ENCODE measurements around the gene CCDC9B. TPM values are rescaled to one million over a fixed set of nuclear protein-coding genes. Genes with fewer than 3 reads are reported as not detected.
A peak's percentile ranks its signal among the peaks of the same experiment; 100 is the strongest.

CCDC9B gene
- total RNA-seq (14.4 and 38.0 TPM in 2 replicates), polyA plus RNA-seq (1.7 and 2.0 TPM in 2 replicates), polyA minus RNA-seq (ENCODE audit: low replicate concordance) (17.4 and 25.3 TPM in 2 replicates)
- 17.5 and 33.4 TPM in 2 replicates for polyA plus RNA-seq (2012)

DNA sequence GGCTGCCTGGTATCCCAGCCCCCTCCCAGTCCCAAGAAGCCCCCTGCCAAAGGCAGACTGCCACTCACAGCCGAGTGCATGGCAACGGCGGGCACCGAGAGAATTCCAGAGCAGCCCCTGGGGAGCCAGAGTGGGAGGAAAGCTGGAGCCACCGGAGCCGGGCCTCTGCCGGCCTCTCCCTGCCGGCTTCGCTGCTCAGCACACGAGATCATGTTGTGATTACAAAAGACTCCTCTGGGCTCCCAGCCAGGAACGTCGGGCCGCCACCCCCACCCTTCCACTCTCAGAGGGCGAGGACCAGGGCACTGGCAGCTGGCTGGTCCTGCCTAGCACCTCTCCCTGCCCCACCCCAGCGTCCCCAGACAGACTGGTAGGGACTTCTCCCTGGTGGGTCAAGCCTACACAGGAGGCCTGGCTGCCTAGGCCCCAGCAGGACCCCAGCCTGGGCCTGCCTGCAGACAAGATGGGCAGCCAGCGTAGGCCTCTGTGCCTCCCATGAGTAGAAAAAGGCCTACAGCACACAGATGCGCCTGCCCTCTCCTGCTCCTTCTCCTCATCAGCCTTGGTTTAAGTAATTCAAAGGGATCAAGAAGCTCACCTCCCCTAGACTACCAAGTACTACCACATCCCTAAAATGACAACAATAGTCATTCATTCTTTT lies at the start of gene CCDC9B:
Gene CCDC9B, minus strand, starts transcription at position 200 of the 661 bp plus-strand sequence. Its CDS starts 120 bp downstream, at position 80.
- peak within 1 kb of the TSS; percentile 95 for H3K27ac ChIP-seq (ENCODE audit: insufficient read depth, low read length)
- peaks cover 43% of the 10 kb centered on the region for H3K4me1 ChIP-seq (ENCODE audit: control insufficient read depth, extremely low read depth, insufficient read depth, low read length)
- peaks cover 18% of the 10 kb centered on the region for H3K79me2 ChIP-seq (ENCODE audit: control insufficient read depth, insufficient read depth, low read length)
- H3K4me2 ChIP-seq (ENCODE audit: extremely low read depth, insufficient read depth, low read length): peak within 1 kb of the TSS; percentile 79
- no peaks in the 10 kb centered on the region for H3K9me3 ChIP-seq (ENCODE audit: control insufficient read depth, insufficient read depth, low read depth, low read length)
- peaks cover 10% of the 10 kb centered on the region for H3K36me3 ChIP-seq (ENCODE audit: control insufficient read depth, insufficient read depth, low read length)
- H2AFZ ChIP-seq (ENCODE audit: low read length): no peak within 1 kb of the TSS
- H3K9ac ChIP-seq (ENCODE audit: insufficient read depth, low read length): peak within 1 kb of the TSS; percentile 91
- TF ChIP-seq EZH2 (IDR thresholded peaks at IDR 0.05; ENCODE audit: low read length, missing control alignments): no peak
- TF ChIP-seq CTCF (conservative IDR thresholded peaks at IDR 0.05 in 1 of 2, IDR thresholded peaks at IDR 0.05 in 1 of 2; ENCODE audit: low read depth in 1 of 2, low read length in 2 of 2): no peak
- H4K20me1 ChIP-seq (ENCODE audit: control insufficient read depth, extremely low read depth, insufficient read depth, low read length): no peaks in the 10 kb centered on the region
- H3K27me3 ChIP-seq (ENCODE audit: control insufficient read depth, insufficient read depth, low read length): no peaks in the 10 kb centered on the region
- H3K4me3 ChIP-seq (replicated peaks in 1 of 4; ENCODE audit: control extremely low read depth in 1 of 4, insufficient read depth in 1 of 4, low read depth in 3 of 4, low read length in 4 of 4): peak within 1 kb of the TSS; percentile 54 to 77 (median 58)
- peak; percentile 81 to 91 for DNase-seq (ENCODE audit: low read depth in 2 of 2)

DNA sequence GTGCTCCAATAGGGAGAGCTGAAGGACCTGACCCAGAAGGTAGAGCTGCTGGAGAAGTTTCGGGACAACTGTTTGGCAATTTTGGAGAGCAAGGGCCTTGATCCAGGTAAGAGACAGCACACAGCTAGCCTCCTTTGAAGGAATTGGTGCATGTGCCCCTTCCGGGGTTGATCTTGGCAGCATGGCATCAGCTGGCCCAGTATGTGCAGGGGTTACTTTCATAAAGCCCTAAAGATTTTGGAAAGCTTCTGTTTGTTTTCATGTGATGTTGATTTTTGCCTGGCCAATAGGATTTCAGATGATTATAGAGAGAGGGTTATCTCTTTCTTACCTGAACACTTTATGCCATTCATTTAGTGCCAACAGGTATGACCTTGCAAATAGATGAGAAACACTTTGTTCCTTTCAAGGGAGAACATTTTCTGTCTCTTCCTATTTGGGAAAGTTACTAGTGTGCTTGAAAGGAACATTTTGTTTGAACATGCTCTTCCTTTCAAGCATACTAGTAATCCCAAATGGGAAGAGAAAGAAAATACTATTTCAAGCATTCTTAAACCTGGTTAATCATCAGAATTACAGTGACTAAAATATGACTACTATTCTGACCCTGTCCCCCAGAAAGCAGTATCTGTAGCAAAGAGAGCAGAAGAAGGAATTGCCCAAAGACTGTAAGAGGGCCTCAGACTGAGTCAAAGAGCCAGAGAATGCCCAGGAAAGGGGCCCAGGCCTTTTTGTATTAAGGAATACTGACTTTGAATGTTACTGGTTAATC lies 49.3 kb upstream of the CCDC9B start:
- Histone ChIP-seq H2AFZ (ENCODE audit: low read length) (no peak overlapping the region), H4K20me1 (ENCODE audit: control insufficient read depth, extremely low read depth, insufficient read depth, low read length) (no peaks in the 10 kb centered on the region), H3K9me3 (ENCODE audit: control insufficient read depth, insufficient read depth, low read depth, low read length) (no peaks in the 10 kb centered on the region), H3K27me3 (ENCODE audit: control insufficient read depth, insufficient read depth, low read length) (no peaks in the 10 kb centered on the region), H3K9ac (ENCODE audit: insufficient read depth, low read length) (no peak overlapping the region), H3K27ac (ENCODE audit: insufficient read depth, low read length) (no peak overlapping the region), H3K79me2 (ENCODE audit: control insufficient read depth, insufficient read depth, low read length) (peaks cover 8% of the 10 kb centered on the region), H3K36me3 (ENCODE audit: control insufficient read depth, insufficient read depth, low read length) (peaks cover 6% of the 10 kb centered on the region), H3K4me1 (ENCODE audit: control insufficient read depth, extremely low read depth, insufficient read depth, low read length) (no peaks in the 10 kb centered on the region), H3K4me2 (ENCODE audit: extremely low read depth, insufficient read depth, low read length) (no peak overlapping the region), H3K4me3 (replicated peaks in 1 of 4; ENCODE audit: control extremely low read depth in 1 of 4, insufficient read depth in 1 of 4, low read depth in 3 of 4, low read length in 4 of 4) (no peak overlapping the region)
- no peak for DNase-seq (ENCODE audit: low read depth in 2 of 2)
- no peak for TF ChIP-seq EZH2 (IDR thresholded peaks at IDR 0.05; ENCODE audit: low read length, missing control alignments)
- no peak for TF ChIP-seq CTCF (conservative IDR thresholded peaks at IDR 0.05 in 1 of 2, IDR thresholded peaks at IDR 0.05 in 1 of 2; ENCODE audit: low read depth in 1 of 2, low read length in 2 of 2)
